ENCODE data around the gene CELA2A.

GRCh38 chr1:15417059-15417934 lies 39.2 kb upstream of the CELA2A start:
- TF ChIP-seq EZH2phosphoT487 (IDR thresholded peaks at IDR 0.05) (no peak), CTCF (IDR thresholded peaks at IDR 0.05) (no peak), EZH2 (IDR thresholded peaks at IDR 0.05) (no peak)

Data from neural progenitor cell (in vitro differentiated cells).